PC-3 (cell line): ENCODE measurements around the gene ACVR1B. TPM values are rescaled to one million over a fixed set of nuclear protein-coding genes. Genes with fewer than 3 reads are reported as not detected.

Source experiments
- ATAC-seq: fragments of 200-7000 bp; cut with Tn5 transposase; 2 replicates; pipeline ENCODE4 v1.9.1; 2020; ENCODE audit warnings: mild to moderate bottlenecking, moderate library complexity
- BruUV-seq: library from RNA; stranded (reverse); fragments of 400-500 nt; replicated peaks from 2 replicates; lab custom pipeline; 2021; lab: Mats Ljungman, UMichigan
- CTCF ChIA-PET: fragments of 300-600 bp; sonication (Branson Sonifier 250); formaldehyde crosslinking; loops from one replicate; lab custom pipeline; 2022; ENCODE audit warnings: antibody characterized with exemption; lab: Charles Lee
- POLR2A ChIA-PET: fragments of 300-600 bp; sonication (Branson Sonifier 250); formaldehyde crosslinking; loops from one replicate; lab custom pipeline; 2022; ENCODE audit warnings: antibody characterized with exemption; ENCODE audit not compliant: unreplicated experiment; lab: Charles Lee
- DNase-seq: peaks from one replicate; pipeline ENCODE4 v3.0.0-alpha.2; 2015
- H2AFZ ChIP-seq: fragments of 300-600 bp; sonication (generic); 2 replicates; pipeline ENCODE4 v1.6.0; 2016; ENCODE audit warnings: antibody characterized with exemption, low read length
- H3F3A ChIP-seq: fragments of 300-600 bp; sonication (generic); one replicate; pipeline ENCODE4 v1.6.0; 2017; ENCODE audit warnings: antibody characterized with exemption, low read length, control low read depth, mild to moderate bottlenecking; ENCODE audit not compliant: unreplicated experiment
- H3K27ac ChIP-seq: fragments of 300-600 bp; sonication (generic); 2 replicates; pipeline ENCODE4 v1.5.1; 2016; ENCODE audit warnings: mild to moderate bottlenecking, low read length
- H3K27me3 ChIP-seq: fragments of 300-600 bp; sonication (generic); 2 replicates; pipeline ENCODE4 v1.6.1; 2016; ENCODE audit warnings: low read length, mixed read lengths
- H3K36me3 ChIP-seq: fragments of 300-600 bp; sonication (generic); 2 replicates; pipeline ENCODE4 v1.6.1; 2016; ENCODE audit warnings: low read depth, mixed run types, low read length, mixed read lengths
- H3K4me1 ChIP-seq: fragments of 300-600 bp; sonication (generic); 2 replicates; pipeline ENCODE4 v1.5.1; 2016; ENCODE audit warnings: low read length; ENCODE audit not compliant: insufficient read depth
- H3K4me2 ChIP-seq: fragments of 300-600 bp; sonication (generic); 2 replicates; pipeline ENCODE4 v1.6.0; 2016; ENCODE audit warnings: low read length
- H3K4me3 ChIP-seq: fragments of 300-600 bp; sonication (generic); 2 replicates; pipeline ENCODE4 v1.5.1; 2016; ENCODE audit warnings: mild to moderate bottlenecking, low read length, mixed read lengths
- H3K79me2 ChIP-seq: fragments of 300-600 bp; sonication (generic); 2 replicates; pipeline ENCODE4 v1.6.1; 2017; ENCODE audit warnings: low read length, mixed read lengths
- H3K9ac ChIP-seq: fragments of 300-600 bp; sonication (generic); 2 replicates; pipeline ENCODE4 v1.6.0; 2016; ENCODE audit warnings: mild to moderate bottlenecking, low read length
- H3K9me2 ChIP-seq: fragments of 300-600 bp; sonication (generic); replicated peaks from 2 replicates; pipeline ENCODE4 v1.6.1; 2016; ENCODE audit warnings: mixed run types, low read length, mixed read lengths
- H3K9me3 ChIP-seq: fragments of 300-600 bp; sonication (generic); 2 replicates; pipeline ENCODE4 v1.6.1; 2016; ENCODE audit warnings: low read length, mixed read lengths
- H4K20me1 ChIP-seq: fragments of 300-600 bp; sonication (generic); 2 replicates; pipeline ENCODE4 v1.6.1; 2016; ENCODE audit warnings: low read length, mixed read lengths
- EZH2 ChIP-seq: fragments of 300-600 bp; sonication (generic); IDR thresholded peaks from one replicate; pipeline ENCODE4 v1.6.1; 2017; ENCODE audit warnings: antibody characterized with exemption, mild to moderate bottlenecking, low read length; ENCODE audit not compliant: unreplicated experiment
- EZH2phosphoT487 ChIP-seq: fragments of 300-600 bp; sonication (generic); IDR thresholded peaks from 2 replicates; pipeline ENCODE4 v1.6.1; 2018; ENCODE audit warnings: mild to moderate bottlenecking, antibody characterized with exemption, low read length, borderline replicate concordance
- intact Hi-C: fragments of 100-400 bp; cut with micrococcal nuclease; formaldehyde crosslinking; loops from 2 replicates; pipeline ENCODE4 v1.9.0; 2023
- total RNA-seq: library from RNA; depleted of rRNA; stranded (reverse); fragments of >200 nt; gene quantifications from 2 replicates; pipeline ENCODE4 v1.2.3, GENCODE V29; 2014
- TF ChIP-seq, protein P1 (sequence below): fragments of 300-600 bp; sonication (generic); conservative IDR thresholded peaks from 2 replicates; pipeline ENCODE4 v1.5.1; 2017; ENCODE audit warnings: antibody characterized with exemption, low read depth, mild to moderate bottlenecking, low read length

The ACVR1B gene
- total RNA-seq, 1 experiment from 2014 or later, result 9.8 TPM

DNA sequence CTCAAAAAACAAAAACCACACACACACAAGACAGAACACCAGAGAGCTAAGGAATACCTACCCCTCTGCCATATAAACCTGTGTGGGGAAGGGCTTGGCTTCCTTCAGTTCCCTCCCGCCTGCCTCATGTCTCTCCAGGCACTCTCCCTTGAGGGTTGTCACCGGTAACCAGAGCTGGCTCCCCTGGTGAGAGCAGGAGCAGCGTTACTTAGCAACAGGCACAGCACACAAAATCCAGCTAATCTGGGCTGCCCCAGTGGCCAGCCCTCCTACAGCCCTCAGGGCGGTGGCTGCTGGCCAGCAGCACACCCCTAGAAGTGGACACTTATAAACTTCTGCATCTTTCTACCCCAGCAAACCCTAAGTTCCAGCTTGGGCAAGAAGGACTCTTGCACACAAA is 78.2 kb downstream of the ACVR1B start:
- no peak overlapping the region for H3K27ac ChIP-seq
- H4K20me1 ChIP-seq, result no peaks in the 10 kb centered on the region
- no peak for ATAC-seq
- H3K79me2 ChIP-seq, result no peaks in the 10 kb centered on the region
- no peak overlapping the region for H2AFZ ChIP-seq
- H3K4me1 ChIP-seq, result peaks cover 21% of the 10 kb centered on the region
- no peak overlapping the region for H3K9ac ChIP-seq
- H3K27me3 ChIP-seq, result no peaks in the 10 kb centered on the region
- H3K4me3 ChIP-seq, result no peak overlapping the region
- no TSS peak for BruUV-seq
- H3K36me3 ChIP-seq, result no peaks in the 10 kb centered on the region
- intact Hi-C loops, result no loop called here
- ChIA-PET CTCF (interaction anchor here (0.5 kb wide), 1 partner anchor 55 kb away, joined by 7 read pairs; no protein-coding TSS in a partner anchor), POLR2A (no interaction called here)
- no peak overlapping the region for H3K4me2 ChIP-seq
- no peaks in the 10 kb centered on the region for H3F3A ChIP-seq
- H3K9me2 ChIP-seq, result no peaks in the 10 kb centered on the region
- DNase-seq, result peak; percentile 25
- TF ChIP-seq EZH2phosphoT487, result no peak
- no peaks in the 10 kb centered on the region for H3K9me3 ChIP-seq

DNA sequence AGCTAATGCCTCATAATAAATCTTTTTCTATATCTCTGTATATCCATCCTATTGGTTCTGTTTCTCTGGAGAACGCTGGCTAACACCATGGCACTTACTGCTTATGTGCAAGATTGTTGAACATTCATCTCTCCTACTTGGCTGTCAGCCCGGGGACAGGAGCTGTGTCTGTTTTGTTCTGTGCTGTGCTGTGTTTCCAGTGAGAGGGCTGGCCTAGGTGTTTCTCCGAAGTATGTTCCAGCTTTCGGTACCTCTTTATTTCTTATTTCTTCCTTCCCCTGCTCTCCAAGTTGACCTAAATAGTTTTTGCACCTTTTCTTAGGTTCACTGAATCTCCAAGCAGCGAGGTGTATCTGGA is 80.9 kb downstream of the ACVR1B start:
- Histone ChIP-seq H3K36me3 (no peaks in the 10 kb centered on the region), H3K4me2 (peak overlapping the region; percentile 94), H3K9me2 (no peaks in the 10 kb centered on the region), H4K20me1 (no peaks in the 10 kb centered on the region), H3K27me3 (no peaks in the 10 kb centered on the region), H3K9me3 (no peaks in the 10 kb centered on the region), H3K9ac (peak overlapping the region; percentile 53), H3K4me1 (peaks cover 21% of the 10 kb centered on the region), H3K79me2 (peaks cover 1% of the 10 kb centered on the region; the same call in 1 of the 2 replicates), H3F3A (no peaks in the 10 kb centered on the region), H2AFZ (peak overlapping the region; percentile 74), H3K4me3 (peak overlapping the region; percentile 65), H3K27ac (peak overlapping the region; percentile 49)
- POLR2A ChIA-PET, result interaction anchor here (0.6 to 1.1 kb wide), 4 partner anchors 19 to 313 kb away, joined by 3 to 5 read pairs (median 4); partner anchors contain the start of gene NR4A1
- intact Hi-C loops, result no loop called here
- TF ChIP-seq EZH2, result no peak
- TF ChIP-seq EZH2phosphoT487, result no peak
- TF ChIP-seq, protein P1, sequence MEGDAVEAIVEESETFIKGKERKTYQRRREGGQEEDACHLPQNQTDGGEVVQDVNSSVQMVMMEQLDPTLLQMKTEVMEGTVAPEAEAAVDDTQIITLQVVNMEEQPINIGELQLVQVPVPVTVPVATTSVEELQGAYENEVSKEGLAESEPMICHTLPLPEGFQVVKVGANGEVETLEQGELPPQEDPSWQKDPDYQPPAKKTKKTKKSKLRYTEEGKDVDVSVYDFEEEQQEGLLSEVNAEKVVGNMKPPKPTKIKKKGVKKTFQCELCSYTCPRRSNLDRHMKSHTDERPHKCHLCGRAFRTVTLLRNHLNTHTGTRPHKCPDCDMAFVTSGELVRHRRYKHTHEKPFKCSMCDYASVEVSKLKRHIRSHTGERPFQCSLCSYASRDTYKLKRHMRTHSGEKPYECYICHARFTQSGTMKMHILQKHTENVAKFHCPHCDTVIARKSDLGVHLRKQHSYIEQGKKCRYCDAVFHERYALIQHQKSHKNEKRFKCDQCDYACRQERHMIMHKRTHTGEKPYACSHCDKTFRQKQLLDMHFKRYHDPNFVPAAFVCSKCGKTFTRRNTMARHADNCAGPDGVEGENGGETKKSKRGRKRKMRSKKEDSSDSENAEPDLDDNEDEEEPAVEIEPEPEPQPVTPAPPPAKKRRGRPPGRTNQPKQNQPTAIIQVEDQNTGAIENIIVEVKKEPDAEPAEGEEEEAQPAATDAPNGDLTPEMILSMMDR, result no peak
- BruUV-seq, result TSS peak; percentile 42
- DNase-seq (peak; percentile 30), ATAC-seq (peak; percentile 36)
- CTCF ChIA-PET, result interaction anchor here (0.8 to 1.0 kb wide), 4 partner anchors 9 to 39 kb away, joined by 3 to 6 read pairs (median 4); no protein-coding TSS in a partner anchor

DNA sequence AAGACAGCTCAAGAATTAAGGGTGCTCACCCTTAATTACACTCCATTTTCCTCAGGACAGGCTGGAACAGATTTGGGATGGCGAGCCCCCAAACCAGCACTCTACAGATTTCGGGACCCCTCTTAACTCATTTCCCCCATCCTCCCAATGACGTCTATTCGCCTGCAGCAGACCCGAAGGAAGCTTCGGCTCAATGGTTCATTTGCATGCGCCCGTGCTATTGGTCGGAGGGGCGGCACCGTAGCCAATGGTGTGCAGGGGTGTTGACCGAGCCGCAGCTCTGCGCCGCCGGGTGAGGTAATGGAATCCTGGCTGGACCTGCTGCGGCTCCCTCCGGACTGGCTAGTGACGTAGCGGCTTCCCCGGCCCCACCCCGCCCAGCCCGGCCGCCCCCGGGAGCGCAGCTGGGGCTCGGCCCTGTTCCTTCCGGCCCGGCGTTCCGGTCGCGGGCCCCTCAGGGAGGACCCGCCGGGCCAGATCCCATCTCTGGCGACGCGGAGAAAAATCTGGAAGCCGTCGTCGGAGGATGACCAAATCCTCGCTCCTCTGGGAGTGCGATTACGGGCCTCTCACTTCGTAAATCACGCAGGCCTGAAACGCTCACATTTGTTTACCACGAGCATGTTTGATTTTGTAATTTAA is 81.4 kb downstream of the ACVR1B start:
- intact Hi-C loops, result no loop called here
- H3F3A ChIP-seq, result no peaks in the 10 kb centered on the region
- peak overlapping the region; percentile 50 for H3K27ac ChIP-seq
- ATAC-seq (peak; percentile 95), DNase-seq (peak; percentile 95)
- ChIA-PET CTCF (interaction anchor here (0.6 to 1.0 kb wide), 7 partner anchors 10 to 295 kb away, joined by 3 to 6 read pairs (median 3); partner anchors contain the start of gene ATG101), POLR2A (interaction anchor here (0.6 to 1.1 kb wide), 4 partner anchors 18 to 312 kb away, joined by 3 to 5 read pairs (median 4); partner anchors contain the start of gene NR4A1)
- no peaks in the 10 kb centered on the region for H3K9me3 ChIP-seq
- peak overlapping the region; percentile 65 for H3K4me3 ChIP-seq
- TF ChIP-seq EZH2 (no peak), EZH2phosphoT487 (no peak)
- TF ChIP-seq, protein P1, result no peak
- H3K36me3 ChIP-seq, result no peaks in the 10 kb centered on the region
- peaks cover 21% of the 10 kb centered on the region for H3K4me1 ChIP-seq
- H3K27me3 ChIP-seq, result no peaks in the 10 kb centered on the region
- peak overlapping the region; percentile 74 for H2AFZ ChIP-seq
- H3K4me2 ChIP-seq, result peak overlapping the region; percentile 94
- peaks cover 4% of the 10 kb centered on the region; the same call in 1 of the 2 replicates for H3K79me2 ChIP-seq
- peak overlapping the region; percentile 67 for H3K9ac ChIP-seq
- no TSS peak for BruUV-seq
- no peaks in the 10 kb centered on the region for H4K20me1 ChIP-seq
- H3K9me2 ChIP-seq, result no peaks in the 10 kb centered on the region
